ENCODE data around the gene PHETA2. TPM values are rescaled to one million over a fixed set of nuclear protein-coding genes. Genes with fewer than 3 reads are reported as not detected.

PHETA2 gene
- total RNA-seq, 1 experiment from 2014 or later: 5.7 TPM

- POLR2A ChIA-PET: no interaction called here
- ATAC-seq (no peak), DNase-seq (ENCODE audit: low spot score) (no peak)
- TF ChIP-seq JUN (CRISPR knock-in tag; IDR thresholded peaks at IDR 0.05) (no peak), AFF4 (CRISPR knock-in tag; IDR thresholded peaks at IDR 0.05; ENCODE audit: borderline replicate concordance) (no peak), JAZF1 (CRISPR knock-in tag; IDR thresholded peaks at IDR 0.05) (no peak), ZNF671 (CRISPR knock-in tag; IDR thresholded peaks at IDR 0.05) (no peak), ATF3 (CRISPR knock-in tag; conservative IDR thresholded peaks at IDR 0.05) (no peak), ATF1 (CRISPR knock-in tag; IDR thresholded peaks at IDR 0.05) (no peak), CBFB (CRISPR knock-in tag; IDR thresholded peaks at IDR 0.05; ENCODE audit: low read depth) (no peak), ZNF532 (CRISPR knock-in tag; IDR thresholded peaks at IDR 0.05; ENCODE audit: borderline replicate concordance) (no peak), FOXK1 (CRISPR knock-in tag; IDR thresholded peaks at IDR 0.05) (no peak)
- Mint-ChIP-seq H3K4me1 (no peaks in the 10 kb centered on the region), H3K4me3 (no peak overlapping the region), H3K27me3 (ENCODE audit: low read depth) (no peaks in the 10 kb centered on the region; the same call in 1 of the 2 replicates), H3K27ac (no peak overlapping the region), H3K36me3 (no peaks in the 10 kb centered on the region), H3K9me3 (peaks cover 2% of the 10 kb centered on the region)
- CTCF ChIA-PET: no interaction called here
These were observed 23.3 kb upstream of the PHETA2 start for GRCh38 chr22:42050641-42051180.

GRCh38 chr22:42052765-42053164 lies 21.3 kb upstream of the PHETA2 start:
- ChIA-PET POLR2A (no interaction called here), CTCF (no interaction called here)

More at GRCh38 chr22:42052765-42053164, 21.3 kb upstream of the PHETA2 start:
- no peaks in the 10 kb centered on the region for H3K4me1 Mint-ChIP-seq
- no peak overlapping the region for H3K4me3 Mint-ChIP-seq
- peaks cover 21% of the 10 kb centered on the region for H3K9me3 Mint-ChIP-seq
- H3K27ac Mint-ChIP-seq: no peak overlapping the region
- no peak for TF ChIP-seq GABPB1 (CRISPR knock-in tag; IDR thresholded peaks at IDR 0.05)
- no peak for TF ChIP-seq AFF4 (CRISPR knock-in tag; IDR thresholded peaks at IDR 0.05; ENCODE audit: borderline replicate concordance)
- TF ChIP-seq MYBL2 (CRISPR knock-in tag; IDR thresholded peaks at IDR 0.05): no peak
- TF ChIP-seq E2F1 (CRISPR knock-in tag; IDR thresholded peaks at IDR 0.05): no peak
- TF ChIP-seq CTCF (IDR thresholded peaks at IDR 0.05): no peak
- no peak for TF ChIP-seq GTF2I (CRISPR knock-in tag; conservative IDR thresholded peaks at IDR 0.05)
- TF ChIP-seq ELF4 (CRISPR knock-in tag; IDR thresholded peaks at IDR 0.05; ENCODE audit: low read depth): no peak
- no peak for TF ChIP-seq PRRX2 (CRISPR knock-in tag; IDR thresholded peaks at IDR 0.05)
- peaks cover 15% of the 10 kb centered on the region for H3K27me3 Mint-ChIP-seq (ENCODE audit: low read depth)
- ATAC-seq: no peak
- no peak for DNase-seq (ENCODE audit: low spot score)
- H3K36me3 Mint-ChIP-seq: peaks cover 13% of the 10 kb centered on the region

All from WTC11 (cell line).